NCI-H1105 treated with DMSO at 0.1 percent for 48 hours (cell line): ENCODE measurements around the gene ACR.

Experiments
- DNase-seq: peaks from one replicate; lab custom pipeline; 2025; lab: John Stamatoyannopoulos, UW

ACR gene

DNA sequence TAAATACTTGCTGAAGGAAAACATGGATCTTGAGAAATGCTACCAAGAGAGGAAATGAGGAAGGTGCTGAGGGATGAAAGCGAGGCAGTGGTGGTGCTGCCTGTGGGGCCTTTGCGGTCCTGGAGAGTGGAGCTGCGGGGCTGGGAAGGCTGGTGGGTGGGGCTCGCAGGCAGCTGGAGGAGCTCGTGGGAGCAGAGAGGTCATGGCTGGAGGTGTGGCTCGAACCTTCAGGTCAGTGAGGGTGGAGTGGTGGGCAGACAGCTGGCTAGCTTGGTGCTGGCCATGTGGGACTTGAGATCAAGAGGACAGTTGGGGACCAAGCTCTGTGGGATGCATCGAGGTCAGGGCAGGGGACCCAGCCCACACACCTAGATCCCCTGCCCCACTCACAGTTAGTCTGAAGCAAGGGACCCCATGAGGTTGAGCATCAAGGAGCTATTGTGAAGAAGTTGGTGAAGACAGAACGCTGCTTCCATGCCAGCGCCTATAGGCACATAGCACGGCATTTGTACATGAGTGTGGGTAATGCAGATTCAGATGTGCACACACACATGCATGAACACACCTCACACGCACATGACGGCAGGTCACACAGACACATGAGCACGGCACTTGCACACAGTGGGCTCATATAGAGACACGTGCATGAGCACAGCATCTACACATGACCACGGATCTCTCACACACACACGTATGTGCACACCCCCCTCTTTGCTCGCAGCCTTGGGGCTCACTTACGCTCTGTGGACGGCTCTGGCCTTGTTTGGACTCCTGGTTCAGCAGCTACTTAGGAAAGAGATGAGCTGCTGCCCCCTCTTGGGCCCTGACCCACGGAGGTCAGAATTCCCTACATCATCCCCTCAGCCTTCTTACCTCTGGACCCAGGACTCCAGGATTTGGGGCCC is 34.9 kb upstream of the ACR start:
- DNase-seq, result no peak

DNA sequence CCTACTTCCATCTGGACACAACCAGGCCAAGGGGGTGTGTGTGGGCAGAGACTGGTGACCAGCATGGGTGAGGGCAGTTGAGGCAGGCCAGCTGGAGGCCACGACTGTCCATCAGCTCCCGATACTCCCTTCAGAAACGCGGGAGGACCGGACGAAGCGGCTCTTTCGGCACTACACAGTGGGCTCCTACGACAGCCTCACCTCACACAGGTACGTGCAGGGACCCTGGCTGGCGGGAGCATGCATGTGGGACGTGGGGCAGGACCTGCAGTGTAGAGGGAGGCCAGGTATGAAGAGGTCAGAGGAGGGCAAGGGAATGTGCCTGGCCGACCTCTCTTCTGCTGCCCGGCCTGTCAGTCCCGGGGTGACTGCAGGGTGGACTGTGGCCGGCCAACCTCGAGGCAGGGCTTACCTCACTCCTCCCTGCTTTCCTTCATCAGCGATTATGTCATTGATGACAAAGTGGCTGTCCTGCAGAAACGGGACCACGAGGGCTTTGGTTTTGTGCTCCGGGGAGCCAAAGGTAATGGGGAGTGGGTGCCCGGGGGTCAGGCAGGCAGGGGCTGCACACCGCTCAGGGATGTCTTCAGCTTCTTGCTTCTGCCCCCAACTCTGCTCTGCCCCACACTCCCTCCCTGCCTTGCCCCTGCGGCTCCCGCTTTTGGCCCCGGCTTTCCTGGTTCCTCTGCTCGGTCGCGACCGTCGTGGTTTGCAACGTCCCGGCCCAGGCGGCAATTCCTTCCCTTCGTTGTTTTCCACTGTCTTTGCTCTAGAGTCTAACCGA is 34.1 kb upstream of the ACR start:
- DNase-seq, result no peak

DNA sequence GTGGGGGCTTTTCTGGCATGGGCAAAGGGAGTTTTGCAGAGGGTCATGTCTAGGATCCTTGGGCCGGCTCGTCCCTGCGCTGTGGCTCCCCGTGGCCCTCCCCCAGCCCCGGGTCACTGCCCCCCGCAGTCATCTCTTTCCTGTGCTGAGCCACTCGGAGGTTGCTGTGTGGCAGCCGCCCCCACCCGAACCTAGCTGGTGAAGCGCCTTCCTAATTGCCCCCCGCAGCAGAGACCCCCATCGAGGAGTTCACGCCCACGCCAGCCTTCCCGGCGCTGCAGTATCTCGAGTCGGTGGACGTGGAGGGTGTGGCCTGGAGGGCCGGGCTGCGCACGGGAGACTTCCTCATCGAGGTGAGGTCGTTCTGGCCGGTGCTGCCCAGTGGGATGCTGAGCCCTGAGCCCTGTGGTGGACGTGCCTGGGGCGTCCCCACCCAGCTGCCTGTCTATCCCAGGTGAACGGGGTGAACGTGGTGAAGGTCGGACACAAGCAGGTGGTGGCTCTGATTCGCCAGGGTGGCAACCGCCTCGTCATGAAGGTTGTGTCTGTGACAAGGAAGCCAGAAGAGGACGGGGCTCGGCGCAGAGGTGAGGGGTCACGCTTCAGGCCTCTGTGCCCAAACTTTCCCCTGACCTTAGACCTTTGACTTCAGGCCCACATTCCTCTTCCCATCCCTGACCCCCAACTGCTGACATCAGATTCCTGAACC is 33.3 kb upstream of the ACR start:
- DNase-seq, result no peak

DNA sequence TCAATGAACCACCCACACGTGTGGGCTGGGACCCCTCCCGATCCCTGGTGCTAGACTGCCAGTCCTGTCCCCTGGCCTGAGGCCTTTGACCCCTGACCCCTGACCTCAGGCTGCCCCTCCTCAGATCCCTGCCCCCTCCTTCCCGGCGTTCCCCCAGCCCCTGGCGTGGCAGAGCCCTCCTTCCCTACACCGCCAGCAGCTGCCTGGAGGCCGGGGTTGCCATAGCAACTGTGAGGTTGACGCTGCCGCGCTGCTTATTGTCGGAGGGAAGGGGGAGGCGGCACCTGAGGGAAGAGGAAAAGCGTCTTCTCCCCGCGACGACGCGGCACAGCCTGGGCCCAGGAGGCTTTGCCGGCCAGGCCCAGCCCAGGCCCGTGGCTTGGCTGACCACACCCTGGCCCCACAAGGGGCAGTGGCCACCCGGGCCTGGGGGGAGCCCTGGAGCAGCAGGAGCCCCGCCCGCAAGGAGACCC is 32.7 kb upstream of the ACR start:
- DNase-seq, result peak; percentile 90

DNA sequence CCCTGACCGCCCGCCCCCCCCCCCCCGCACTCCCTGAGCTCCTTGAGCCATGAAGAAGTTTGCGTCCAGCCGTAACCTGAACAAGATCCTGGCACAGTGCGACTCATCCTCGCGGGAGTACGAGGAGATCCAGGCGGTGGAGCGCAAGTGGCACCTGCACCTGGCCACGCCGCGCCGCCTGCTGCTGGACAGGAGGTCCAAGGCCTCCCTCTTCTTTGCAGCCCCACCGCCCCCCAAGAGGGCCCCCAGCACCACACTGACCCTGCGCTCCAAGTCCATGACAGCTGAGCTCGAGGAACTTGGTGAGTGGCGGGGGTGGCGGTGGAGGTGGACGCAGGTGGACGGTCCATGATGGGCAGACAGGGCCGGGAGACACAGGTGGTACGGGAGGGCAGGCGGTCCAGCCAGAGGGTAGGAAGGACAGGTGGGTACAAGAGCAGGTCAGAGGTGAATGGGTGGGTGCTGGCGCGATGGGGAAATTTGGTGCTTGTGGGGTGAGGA is 32.1 kb upstream of the ACR start:
- no peak for DNase-seq

DNA sequence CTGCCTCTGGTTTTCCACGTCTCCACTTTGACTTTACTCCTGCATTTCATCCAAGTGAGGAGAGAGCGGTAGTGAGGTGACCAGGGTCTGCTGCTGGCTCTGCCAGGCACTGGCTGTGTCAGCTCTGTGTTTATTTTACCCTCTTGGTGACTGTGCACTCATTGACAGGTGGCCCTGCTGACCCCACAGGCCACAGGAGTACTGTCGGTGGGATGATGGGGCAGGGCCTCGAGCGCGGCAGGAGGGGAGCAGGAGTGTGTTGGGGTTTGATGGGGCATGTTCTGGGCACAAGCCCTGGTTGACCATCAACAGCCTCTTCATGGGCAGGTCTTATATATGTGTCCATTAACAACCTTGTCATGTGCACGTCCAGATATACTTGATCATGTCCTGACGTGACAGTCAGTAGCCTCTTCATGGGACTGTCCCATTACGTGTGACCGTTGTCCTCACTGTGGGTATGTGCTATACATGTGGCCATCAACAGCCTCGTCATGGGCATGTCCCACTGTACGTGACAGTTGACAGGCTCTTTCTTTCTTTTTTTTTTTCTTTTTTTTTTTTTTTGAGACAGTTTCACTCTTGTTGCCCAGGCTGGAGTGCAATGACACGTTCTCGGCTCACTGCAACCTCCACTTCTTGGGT is 31.4 kb upstream of the ACR start:
- no peak for DNase-seq

DNA sequence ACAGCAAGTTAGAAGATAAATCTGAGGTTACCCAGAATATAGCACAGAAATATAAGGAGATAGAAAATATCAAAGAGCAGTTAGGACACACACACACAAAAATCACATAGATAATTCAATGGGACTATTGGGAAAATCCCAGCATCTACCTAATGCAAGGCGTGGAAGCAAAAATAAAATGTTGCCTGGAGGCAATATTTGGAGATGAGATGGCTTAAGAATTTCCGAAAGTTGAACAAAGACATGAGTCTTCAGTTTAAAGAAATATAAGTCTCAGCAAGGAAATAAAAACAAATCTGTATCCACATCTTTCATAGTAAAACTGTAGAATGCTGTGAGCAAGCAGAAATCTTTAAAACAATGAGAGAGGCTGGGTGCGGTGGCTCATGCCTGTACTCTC is 29.5 kb upstream of the ACR start:
- no peak for DNase-seq

DNA sequence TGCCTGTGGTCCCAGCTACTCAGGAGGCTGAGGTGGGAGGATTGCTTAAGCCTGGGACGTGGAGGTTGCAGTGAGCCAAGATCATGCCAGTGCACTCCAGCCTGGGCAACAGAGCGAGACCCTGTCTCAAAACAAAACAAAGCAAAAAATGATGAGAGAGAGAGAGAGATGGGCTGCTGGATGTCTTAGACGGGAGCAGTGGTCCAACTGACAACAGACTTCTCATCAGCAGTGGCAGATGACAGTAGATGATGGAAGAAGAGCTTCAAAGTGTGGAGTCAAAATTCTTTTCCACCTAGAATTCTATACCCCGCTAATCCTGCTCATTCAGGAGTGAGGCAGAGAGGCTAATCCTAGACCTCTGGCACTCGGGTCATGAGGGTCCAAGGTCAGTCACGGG is 29.0 kb upstream of the ACR start:
- DNase-seq, result no peak

DNA sequence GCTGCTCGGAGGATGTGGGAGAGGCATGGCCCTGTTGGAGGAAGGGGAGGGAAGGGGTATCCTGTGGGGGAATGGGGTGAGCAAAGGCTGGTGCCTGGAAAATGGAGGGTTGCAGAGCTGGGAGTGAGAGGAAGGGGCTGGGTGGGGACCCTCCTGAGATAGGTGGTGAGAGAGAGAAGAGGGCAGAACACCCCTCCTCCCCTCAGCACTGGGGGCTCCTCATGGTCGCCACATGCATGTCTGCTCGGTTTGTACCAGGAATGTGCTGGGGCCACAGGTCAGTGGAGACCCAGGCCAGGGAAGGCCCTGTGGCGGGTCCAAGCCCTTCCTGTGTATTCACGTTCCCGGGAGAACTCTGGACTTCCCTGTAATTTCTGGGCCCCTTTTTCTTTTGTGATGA is 27.8 kb upstream of the ACR start:
- no peak for DNase-seq

DNA sequence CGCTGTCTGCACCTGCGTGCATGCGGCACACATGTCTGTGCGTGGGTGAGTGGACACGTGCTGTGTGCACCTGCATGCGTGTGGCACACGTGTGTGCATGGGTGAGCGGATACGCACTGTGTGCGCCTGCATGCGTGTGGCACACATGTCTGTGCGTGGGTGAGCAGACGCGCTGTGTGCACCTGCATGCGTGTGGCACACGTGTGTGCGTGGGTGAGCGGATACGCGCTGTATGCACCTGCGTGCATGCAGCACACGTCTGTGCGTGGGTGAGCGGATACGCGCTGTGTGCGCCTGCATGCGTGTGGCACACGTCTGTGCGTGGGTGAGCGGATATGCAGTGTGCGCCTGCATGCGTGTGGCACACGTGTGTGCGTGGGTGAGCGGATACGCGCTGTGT is 27.1 kb upstream of the ACR start:
- no peak for DNase-seq

DNA sequence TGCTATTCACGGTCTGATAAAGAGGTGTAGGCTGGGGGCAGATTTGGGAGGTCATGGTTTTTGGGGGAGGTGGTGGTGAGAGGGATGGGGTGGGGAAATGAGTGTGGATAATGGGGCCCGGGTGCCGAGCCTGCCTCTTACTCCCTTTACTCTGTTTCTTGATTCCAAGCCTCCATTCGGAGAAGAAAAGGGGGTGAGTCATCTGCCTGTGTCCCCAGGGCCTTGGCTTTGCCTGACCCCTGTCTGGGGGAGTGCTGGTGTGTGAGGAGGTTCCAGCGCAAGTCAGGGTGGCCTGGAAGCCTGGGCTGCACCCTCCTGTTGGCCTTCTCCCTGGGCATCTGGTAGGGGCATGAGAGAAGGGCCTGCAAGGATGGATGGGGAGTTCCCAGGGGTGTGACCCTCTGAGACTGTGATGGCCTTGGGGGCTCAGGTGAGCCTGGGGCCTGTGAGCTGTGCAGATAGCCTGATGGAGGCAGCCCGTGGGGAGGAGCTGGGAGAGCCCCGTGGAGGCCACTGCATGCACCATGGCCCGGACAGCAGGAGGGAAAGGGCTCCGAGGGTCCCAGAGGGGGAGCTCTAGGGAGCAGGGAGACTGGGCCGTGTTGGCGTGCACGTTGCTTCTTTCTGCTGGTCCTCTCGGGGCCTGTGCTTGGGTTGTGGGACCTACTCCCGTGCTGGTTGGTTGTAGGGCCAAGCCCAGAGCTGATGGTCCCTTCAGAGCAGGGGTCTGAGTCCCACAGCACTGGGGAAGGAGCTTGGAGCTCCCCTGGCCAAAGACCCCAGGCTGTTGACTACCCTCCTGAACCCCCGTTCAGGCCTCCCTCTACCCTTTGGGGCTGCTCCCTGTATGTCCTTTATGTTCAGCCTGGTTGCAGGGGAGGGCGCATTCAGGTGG is 26.3 kb upstream of the ACR start:
- DNase-seq, result no peak

DNA sequence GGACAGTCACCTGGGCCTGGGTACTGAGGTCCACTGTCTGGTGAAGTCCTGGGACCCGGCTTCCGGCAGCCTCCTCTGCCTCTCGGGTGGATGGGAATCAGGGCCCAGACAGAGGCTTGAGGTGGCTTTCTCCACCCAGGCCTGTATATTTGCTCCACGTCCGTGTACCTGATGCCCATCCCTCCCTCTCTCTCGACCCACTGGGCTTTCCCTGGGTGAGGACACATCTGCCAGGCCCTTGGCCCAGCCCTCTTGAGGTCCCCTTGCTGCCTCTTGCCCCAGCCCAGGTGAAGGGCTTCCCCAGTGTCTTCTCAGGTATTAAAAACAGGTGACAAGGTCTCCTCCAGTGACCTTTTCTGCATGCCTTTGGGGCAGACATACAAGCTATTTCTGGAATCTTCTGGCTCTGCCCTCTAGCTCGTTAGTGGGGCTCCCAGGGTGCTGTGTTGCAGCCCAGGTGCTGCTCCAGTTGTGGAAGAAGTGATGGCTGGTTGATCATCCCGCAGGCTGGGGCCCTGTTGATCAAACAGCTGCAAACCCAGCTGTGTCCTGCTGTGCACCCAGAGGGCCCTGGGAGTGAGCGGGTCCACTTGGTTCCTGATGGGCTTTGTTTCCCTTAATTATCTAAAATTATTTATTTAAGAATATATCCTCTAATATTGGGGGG is 25.5 kb upstream of the ACR start:
- no peak for DNase-seq

DNA sequence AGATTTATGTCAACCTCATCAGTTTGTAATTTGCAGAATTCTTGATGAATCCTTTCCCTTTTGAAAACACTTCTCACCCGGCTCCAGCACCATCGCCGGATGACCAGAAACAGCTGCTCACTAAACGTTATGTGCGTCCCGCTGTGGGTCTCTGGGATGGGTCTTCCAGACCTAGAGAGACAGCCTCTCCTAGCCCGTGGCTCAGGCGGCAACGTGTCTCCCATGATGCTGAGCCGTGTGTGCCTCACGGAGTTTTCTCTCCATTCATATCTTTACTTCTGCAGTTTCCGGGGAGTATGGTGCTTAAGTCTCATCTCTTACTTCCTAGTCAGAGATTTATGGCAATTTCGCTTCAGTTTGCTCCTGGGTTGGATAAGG is 25.0 kb upstream of the ACR start:
- DNase-seq, result no peak

DNA sequence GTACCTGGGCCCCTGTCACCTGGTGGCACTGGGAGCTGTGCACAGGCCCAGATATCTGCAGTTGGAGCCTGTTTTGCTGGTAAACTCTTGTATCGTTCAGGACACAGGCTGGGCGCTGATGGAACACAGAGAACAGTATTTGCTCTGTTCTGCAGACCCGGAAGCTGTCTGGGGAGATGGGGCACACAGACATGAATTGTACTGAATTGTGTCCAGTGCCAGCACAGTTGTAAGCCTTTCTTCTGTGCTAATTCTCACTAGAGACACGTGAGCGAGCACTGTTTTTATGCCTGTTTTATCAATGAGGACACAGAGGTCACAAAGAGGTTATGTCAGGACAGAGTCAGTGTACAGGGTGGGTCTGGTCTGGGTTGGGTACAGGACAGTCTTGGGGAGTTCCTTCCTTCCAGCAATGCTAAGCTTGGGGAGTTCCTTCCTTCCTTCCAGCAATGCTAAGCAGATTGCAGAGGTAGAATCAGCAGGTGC is 24.4 kb upstream of the ACR start:
- no peak for DNase-seq

DNA sequence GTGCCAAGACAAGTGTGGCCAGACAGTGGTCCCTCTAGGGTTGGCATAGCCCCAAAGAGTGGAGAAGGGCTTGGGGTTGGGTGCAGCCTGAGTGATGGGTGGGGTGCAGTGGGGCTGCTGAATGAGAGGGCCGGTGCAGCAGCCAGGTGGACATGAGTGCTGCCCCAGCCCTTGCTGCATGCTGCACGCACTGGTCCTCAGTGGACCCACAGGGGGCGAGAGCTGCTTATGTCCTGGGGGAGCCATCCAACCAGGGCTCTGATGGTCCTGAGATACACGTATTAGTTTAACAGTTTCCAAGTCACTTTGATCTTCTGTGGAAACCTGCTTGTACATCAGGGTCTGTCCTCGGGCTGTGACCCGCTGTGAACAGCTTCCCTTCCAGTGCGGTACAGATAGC is 23.9 kb upstream of the ACR start:
- DNase-seq, result no peak

DNA sequence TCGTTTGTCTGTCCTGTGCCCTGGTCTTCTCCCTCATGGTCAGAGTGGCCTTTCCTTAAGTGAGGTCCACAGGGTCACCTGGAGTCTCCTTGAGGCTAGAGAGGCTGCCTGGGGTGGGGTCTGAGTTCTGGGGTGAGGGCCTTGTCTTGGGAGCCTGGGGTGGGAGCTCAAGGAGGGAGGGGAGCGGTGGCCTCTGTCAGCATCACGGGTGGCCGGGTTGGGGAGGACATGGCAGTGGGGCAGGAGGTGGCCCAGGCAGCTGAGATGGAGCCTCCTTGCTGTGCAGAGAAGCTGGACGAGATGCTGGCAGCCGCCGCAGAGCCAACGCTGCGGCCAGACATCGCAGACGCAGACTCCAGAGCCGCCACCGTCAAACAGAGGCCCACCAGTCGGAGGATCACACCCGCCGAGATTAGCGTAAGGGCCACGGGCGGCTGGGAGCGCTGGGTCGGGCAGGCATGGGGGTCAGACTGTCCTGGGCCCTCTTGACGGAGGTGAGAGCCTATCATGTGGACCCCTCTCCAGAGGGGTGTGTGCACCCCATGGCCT is 23.3 kb upstream of the ACR start:
- DNase-seq, result no peak

DNA sequence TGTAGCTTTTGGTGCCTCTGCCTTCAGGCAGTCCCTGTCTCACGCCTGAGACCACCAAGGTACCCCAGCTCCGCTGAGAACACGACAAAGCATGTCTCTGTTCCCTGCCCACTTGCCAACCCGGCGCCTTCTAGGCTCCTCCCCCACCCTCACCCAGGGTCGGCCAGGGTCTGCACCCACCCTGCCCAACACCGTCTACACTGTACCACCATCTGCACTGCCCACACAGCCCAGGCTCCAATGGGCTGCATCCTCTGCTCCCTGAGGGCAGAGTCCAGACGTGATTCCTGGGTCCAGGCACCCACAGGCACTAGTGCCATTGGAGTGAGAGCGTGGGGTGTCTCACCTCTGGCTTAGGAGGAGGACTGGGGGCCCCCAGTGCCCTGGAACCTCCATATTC is 22.8 kb upstream of the ACR start:
- DNase-seq, result no peak

DNA sequence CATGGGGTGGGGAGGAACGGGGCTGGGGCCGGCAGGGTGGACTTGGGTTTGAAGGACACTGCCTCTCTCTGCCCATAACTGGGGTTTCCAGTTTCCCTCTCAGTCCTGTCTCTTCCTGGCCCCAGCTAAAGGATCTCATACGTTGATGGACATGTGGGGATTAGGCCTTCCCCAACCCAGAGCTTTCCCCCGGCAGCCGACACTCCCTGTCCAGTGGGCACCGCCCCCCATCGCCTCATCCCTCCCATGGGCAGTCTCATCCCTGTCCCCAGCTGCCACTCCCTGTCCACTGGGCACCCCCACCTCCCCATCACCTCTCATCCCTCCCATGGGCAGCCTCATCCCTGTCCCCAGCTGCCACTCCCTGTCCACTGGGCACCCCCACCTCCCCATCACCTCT is 22.2 kb upstream of the ACR start:
- DNase-seq, result no peak

DNA sequence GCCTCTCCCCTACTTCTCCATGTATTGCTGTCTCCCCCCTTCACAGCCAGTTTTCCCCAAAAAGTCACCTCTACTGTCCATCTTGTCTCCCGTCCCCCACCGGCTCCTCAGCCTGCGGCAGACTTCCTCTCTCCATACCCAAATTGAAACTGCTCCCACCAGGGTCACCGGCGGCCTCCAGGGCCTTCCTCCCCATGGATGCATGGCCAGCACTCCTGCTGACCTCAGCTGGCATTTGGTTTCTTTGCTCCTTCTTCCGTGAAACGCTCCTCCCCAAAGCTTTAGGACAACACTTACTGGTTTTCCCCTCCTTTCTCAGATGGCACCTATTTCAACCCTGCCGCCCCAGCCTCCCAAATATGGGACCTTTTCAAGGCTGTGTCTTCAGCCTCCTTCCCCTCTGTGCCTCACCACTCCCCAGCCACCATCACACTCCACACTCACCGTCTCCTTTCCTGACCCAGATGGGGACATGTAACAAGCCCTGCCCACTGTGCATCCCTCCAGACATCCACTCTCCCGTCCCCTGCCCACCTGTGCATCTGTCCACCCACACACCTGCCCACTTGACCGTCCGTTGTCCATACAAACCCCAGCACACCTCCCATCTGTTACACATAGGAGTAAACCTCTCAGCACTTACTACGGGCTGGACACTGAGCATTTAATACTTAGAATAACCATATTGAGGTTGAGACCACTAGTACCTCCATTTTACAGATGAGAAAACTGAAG is 21.5 kb upstream of the ACR start:
- DNase-seq, result no peak
